Upper lobe of left lung (tissue), 4 donors: ENCODE measurements around the gene C22orf15.

Experiments
- POLR2AphosphoS5 ChIP-seq, 2 donors: sonication (generic); formaldehyde crosslinking; IDR thresholded peaks; one replicate each; pipeline ENCODE4 v1.5.1; 2017; ENCODE audit warnings: antibody characterized with exemption in 2 of 2
- TF ChIP-seq, protein P1 (sequence below), 6 experiments: fragments of 450-650 bp in 4 of 6; fragments of 200-600 bp in 2 of 6; sonication (generic) in 2 of 6; IDR thresholded peaks; one replicate each; pipeline ENCODE4 v1.5.1; 2016 to 2019; ENCODE audit warnings: antibody characterized with exemption in 6 of 6

DNA sequence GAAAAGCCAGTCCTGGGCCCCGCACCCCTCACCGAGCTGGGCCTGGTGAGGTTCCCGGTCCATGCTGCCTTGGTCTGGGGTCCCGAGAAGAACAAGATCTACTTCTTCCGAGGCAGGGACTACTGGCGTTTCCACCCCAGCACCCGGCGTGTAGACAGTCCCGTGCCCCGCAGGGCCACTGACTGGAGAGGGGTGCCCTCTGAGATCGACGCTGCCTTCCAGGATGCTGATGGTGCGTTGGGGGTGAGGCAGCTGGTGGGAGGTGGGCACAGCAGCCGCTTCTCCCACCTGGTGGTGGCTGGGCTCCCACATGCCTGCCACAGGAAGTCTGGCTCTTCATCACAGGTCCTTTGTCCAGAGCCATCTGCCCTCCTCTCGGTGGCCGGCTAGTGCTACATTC lies 19.5 kb downstream of the C22orf15 start:
- no peak for TF ChIP-seq POLR2AphosphoS5 (IDR thresholded peaks at IDR 0.05)
- TF ChIP-seq, protein P1, sequence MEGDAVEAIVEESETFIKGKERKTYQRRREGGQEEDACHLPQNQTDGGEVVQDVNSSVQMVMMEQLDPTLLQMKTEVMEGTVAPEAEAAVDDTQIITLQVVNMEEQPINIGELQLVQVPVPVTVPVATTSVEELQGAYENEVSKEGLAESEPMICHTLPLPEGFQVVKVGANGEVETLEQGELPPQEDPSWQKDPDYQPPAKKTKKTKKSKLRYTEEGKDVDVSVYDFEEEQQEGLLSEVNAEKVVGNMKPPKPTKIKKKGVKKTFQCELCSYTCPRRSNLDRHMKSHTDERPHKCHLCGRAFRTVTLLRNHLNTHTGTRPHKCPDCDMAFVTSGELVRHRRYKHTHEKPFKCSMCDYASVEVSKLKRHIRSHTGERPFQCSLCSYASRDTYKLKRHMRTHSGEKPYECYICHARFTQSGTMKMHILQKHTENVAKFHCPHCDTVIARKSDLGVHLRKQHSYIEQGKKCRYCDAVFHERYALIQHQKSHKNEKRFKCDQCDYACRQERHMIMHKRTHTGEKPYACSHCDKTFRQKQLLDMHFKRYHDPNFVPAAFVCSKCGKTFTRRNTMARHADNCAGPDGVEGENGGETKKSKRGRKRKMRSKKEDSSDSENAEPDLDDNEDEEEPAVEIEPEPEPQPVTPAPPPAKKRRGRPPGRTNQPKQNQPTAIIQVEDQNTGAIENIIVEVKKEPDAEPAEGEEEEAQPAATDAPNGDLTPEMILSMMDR (IDR thresholded peaks at IDR 0.05): no peak
